WERI-Rb-1 (cell line): ENCODE results near the gene RGL1.

ENCODE experiments used
- DNase-seq: peaks from one replicate; pipeline ENCODE4 v3.0.0-alpha.2; 2020
- H3K27ac ChIP-seq: fragments of 250-450 bp; sonication (Bioruptor Pico); 2 replicates; pipeline ENCODE4 v1.5.1; 2020; ENCODE audit warnings: mild to moderate bottlenecking, moderate library complexity
- H3K27me3 ChIP-seq: fragments of 250-450 bp; sonication (Bioruptor Pico); 2 replicates; pipeline ENCODE4 v1.5.1; 2021; ENCODE audit warnings: mild to moderate bottlenecking, low read depth, moderate library complexity; ENCODE audit not compliant: insufficient read depth, severe bottlenecking
- H3K36me3 ChIP-seq: fragments of 250-450 bp; sonication (Bioruptor Pico); 2 replicates; pipeline ENCODE4 v1.5.1; 2020; ENCODE audit warnings: mild to moderate bottlenecking, moderate library complexity
- H3K4me3 ChIP-seq: 2 replicates; pipeline ENCODE4 v1.5.1; 2011; ENCODE audit warnings: low read depth, mild to moderate bottlenecking, control low read depth, low read length
- H3K9me3 ChIP-seq: fragments of 250-450 bp; sonication (Bioruptor Pico); 2 replicates; pipeline ENCODE4 v1.5.1; 2021; ENCODE audit warnings: mild to moderate bottlenecking, moderate library complexity; ENCODE audit not compliant: severe bottlenecking
- TF ChIP-seq, protein P1 (sequence below): IDR thresholded peaks from 2 replicates; pipeline ENCODE4 v1.5.1; 2011; ENCODE audit warnings: low read depth, mild to moderate bottlenecking, control low read depth, inconsistent platforms, low read length

RGL1 gene

DNA sequence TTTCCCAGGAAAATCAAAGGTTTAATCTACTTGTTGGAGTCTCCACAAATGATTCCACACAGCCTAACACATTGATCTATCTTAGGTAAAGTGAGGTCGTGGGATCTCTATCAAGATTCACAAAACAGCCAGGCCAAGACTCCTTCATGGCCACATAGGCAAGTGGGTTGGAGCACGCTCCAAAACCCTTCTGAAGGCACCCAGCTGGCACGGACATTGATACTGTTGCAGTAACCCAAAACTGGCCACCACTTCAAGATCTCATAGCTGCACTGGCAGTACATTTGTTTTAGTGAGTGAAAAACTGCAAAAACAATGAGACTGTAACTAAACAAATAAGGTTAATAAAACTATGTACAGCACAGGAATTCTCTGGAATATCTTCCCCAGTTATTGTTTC lies 170.7 kb downstream of the RGL1 start:
- H3K27me3 ChIP-seq, result no peaks in the 10 kb centered on the region
- no peak overlapping the region for H3K27ac ChIP-seq
- DNase-seq, result no peak
- no peaks in the 10 kb centered on the region for H3K9me3 ChIP-seq
- TF ChIP-seq, protein P1, sequence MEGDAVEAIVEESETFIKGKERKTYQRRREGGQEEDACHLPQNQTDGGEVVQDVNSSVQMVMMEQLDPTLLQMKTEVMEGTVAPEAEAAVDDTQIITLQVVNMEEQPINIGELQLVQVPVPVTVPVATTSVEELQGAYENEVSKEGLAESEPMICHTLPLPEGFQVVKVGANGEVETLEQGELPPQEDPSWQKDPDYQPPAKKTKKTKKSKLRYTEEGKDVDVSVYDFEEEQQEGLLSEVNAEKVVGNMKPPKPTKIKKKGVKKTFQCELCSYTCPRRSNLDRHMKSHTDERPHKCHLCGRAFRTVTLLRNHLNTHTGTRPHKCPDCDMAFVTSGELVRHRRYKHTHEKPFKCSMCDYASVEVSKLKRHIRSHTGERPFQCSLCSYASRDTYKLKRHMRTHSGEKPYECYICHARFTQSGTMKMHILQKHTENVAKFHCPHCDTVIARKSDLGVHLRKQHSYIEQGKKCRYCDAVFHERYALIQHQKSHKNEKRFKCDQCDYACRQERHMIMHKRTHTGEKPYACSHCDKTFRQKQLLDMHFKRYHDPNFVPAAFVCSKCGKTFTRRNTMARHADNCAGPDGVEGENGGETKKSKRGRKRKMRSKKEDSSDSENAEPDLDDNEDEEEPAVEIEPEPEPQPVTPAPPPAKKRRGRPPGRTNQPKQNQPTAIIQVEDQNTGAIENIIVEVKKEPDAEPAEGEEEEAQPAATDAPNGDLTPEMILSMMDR, result no peak
- H3K4me3 ChIP-seq, result no peak overlapping the region
- H3K36me3 ChIP-seq, result no peaks in the 10 kb centered on the region

DNA sequence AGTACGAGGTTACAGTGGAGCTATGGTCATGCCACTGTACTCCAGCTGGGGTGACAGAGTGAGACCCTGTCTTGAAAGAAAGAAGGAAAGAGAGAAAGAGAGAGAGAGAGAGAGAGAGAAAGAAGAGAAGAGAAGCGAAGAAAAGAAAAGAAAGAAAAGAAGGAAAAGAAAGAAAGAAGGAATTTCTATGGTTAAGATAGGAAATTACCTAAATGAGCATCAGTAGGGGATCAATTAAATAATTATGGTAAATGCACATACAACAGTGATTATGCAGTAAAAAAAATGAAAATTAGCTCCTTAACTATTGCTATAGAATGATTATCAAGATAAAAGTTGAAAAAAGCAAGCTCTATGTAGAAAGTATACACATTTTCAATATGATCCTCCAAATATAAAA lies 172.8 kb downstream of the RGL1 start:
- H3K27me3 ChIP-seq, result no peaks in the 10 kb centered on the region
- DNase-seq, result no peak
- H3K27ac ChIP-seq, result no peak overlapping the region
- TF ChIP-seq, protein P1, result no peak
- H3K36me3 ChIP-seq, result no peaks in the 10 kb centered on the region
- H3K9me3 ChIP-seq, result no peaks in the 10 kb centered on the region
- H3K4me3 ChIP-seq, result no peak overlapping the region
